Jurkat, Clone E6-1 (cell line): Measurements from ENCODE around the gene BUB1B.
A peak's percentile ranks its signal among the peaks of the same experiment; 100 is the strongest.

Experiments used
- DNase-seq: peaks from one replicate; pipeline ENCODE4 v3.0.0-alpha.2; 2011; ENCODE audit warnings: low read depth, low spot score
- H3K4me3 ChIP-seq: 2 replicates; pipeline ENCODE4 v1.5.1; 2011; ENCODE audit warnings: mild to moderate bottlenecking, low read length, control low read depth, moderate library complexity

BUB1B gene

DNA sequence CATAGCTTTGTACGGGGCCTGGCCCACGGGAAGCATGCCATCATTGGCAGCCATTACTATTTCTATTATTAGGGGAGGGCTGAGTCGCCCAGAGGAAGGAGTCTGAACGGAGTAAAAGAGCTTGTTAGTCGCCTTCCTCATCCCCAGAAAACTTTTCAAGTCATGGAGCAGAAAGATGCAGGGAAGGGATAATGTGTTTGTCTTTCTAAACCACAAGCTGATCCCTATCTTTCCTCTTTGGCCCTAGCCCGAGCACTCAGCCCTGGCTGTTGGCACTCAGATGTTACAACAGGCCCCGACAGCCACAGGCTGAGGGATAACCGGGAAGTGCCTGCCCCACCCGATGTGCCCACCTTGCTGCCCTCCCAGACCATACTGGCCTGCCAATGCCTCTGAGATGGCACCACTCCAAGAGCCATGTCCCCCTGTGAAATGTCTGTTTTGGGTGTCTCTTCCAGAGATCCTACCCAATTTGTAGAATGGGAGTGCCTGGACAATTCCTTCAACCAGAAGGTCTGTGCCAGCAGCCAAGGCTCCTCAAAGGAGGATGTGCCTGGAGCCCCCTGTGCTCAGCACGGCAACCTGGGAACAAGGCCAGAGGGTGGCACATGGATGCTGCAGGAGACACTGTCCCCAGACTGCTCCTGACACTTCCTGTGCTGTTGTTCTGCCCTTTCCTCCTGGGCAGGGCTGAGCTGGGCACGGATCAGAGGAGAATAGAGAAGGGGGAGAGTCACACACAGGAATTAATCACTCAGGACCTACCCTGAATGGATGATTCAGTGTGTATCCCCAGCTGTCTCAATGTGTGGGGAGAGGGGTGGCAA lies 88.8 kb downstream of the BUB1B start:
- H3K4me3 ChIP-seq = no peak overlapping the region
- no peak for DNase-seq

DNA sequence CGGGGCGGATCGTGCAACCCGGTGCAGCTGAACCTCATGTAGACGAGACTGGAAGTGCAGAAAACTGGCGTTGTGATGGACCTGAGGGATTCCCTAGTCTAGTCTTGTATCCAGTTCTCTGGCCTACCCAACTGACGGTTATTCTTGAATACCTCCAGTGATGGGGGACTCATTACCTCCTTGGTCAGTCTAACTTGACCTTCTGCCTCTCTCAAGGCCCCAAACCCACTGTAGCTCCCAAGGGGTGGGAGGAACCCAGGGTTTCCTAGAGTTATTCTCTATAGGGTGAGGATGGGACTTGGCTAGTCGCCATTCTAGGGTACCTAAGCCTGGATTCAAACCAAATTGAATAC lies 89.4 kb downstream of the BUB1B start:
- DNase-seq = no peak
- no peak overlapping the region for H3K4me3 ChIP-seq

- no peak overlapping the region for H3K4me3 ChIP-seq
- DNase-seq = no peak
Measured at GRCh38 chr15:40250771-40251483, 90.1 kb downstream of the BUB1B start.

- DNase-seq = no peak
- no peak overlapping the region for H3K4me3 ChIP-seq
Measured at GRCh38 chr15:40251486-40252140, 90.7 kb downstream of the BUB1B start.

DNA sequence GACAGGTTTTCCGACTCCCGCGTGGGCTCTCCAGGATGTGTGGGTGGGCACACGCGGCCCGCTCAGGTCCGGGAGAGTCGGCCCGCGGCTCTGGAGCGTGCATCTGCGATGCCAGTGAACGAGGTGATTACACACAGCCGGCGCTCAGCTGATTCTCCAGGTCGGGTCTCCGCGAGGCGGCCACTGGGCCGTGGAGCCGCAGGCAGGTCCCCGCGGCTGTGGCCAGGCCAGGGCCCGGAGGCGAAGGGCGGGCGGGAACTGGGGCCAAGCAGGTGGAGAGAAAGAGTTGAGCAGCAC lies 91.2 kb downstream of the BUB1B start:
- no peak overlapping the region for H3K4me3 ChIP-seq
- DNase-seq = no peak

GRCh38 chr15:40252438-40253166 lies 91.7 kb downstream of the BUB1B start:
- H3K4me3 ChIP-seq = peak overlapping the region; percentile 32

GRCh38 chr15:40253167-40253790 lies 92.4 kb downstream of the BUB1B start:
- peak overlapping the region; percentile 32 for H3K4me3 ChIP-seq
- no peak for DNase-seq

More at GRCh38 chr15:40252438-40253166, 91.7 kb downstream of the BUB1B start:
- no peak for DNase-seq

GRCh38 chr15:40254452-40254851 lies 93.6 kb downstream of the BUB1B start:
- DNase-seq = no peak
- no peak overlapping the region for H3K4me3 ChIP-seq

DNA sequence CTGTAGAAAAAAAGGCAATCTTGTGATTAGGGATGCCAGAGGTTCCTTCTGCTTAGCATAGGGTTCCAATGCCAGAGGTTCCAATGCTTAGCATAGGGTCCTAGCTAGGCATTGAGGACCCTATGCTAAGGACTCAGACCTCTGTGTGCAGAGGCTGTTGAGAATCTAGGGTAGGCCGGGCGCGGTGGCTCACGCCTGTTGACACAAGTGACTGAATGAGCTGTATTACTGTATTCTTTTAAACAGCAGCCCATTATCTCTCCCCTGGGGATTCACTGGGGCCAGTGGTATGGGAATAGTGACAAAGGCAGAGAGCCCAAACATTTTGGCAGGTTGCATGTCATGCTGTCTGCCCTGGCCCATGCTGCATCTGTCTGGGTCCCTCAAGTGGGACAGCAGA lies 94.2 kb downstream of the BUB1B start:
- no peak for DNase-seq
- H3K4me3 ChIP-seq = no peak overlapping the region

DNA sequence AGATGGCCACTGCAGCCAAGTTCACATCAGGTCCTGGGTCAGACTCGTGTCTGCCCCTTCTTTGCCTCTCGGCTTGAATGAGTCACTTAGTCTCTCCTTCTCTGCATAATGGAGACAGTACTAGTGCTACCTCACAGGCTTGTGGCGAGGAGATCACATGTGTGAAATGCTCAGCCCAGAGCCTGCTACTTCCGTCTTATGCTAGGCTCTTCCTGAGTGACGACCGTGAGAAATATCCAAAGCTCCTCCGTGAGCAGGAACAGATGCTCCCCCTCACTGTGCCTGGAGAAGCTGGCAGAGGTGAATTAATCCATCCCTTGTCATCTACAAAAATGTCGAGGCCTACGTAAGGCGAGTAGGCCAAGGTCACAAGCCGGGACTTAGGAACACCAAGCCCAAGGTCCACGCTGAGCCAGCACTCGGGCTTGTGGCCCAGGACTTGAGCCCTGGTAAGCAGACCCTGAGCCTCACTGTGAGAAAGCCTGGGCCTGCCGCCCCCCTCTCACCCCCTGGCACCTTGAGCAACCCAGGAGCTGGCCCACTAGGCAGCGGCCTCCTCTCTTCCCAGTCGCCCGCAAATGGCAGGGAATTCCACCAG lies 95.9 kb downstream of the BUB1B start:
- no peak for DNase-seq
- no peak overlapping the region for H3K4me3 ChIP-seq

DNA sequence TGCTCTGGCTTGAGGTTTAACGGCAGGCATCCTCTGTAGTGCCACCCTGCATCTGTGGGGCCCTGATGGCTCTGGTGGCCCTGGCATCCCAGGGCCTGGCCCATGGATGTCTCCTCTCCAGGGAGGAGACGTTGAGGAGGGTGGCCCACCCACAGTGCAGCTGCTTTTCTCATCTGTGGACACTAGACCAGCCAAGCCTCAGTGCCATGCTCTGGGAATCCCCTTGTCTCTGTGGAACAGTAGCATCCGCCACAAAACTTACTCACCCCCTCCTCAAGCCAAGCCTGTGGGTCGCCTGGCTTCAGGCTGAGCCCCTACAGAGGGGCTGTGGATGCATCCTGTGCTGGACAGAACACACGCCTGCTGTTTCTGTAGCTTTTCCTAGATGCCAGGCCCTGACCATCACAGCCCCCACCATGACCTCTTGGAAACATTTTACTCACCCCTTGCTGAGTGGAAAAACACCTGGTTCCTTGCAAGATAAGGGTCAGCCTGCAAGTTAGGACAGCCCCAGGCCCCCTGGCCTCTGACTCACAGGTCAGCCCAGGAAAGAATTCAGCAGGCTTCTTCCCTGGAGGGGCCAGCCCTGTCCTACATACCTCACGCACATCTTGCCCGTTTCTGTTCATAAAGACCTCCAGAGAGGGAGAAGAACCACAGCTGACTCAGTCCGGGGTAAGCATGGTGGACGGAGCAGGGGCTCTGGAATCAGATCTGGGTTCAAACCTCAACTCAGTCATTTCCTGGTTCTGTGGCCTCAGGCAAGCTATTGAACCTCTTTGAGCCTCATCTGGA lies 97.0 kb downstream of the BUB1B start:
- DNase-seq = no peak
- H3K4me3 ChIP-seq = no peak overlapping the region

- no peak overlapping the region for H3K4me3 ChIP-seq
- no peak for DNase-seq
Measured at GRCh38 chr15:40258544-40258943, 97.7 kb downstream of the BUB1B start.

DNA sequence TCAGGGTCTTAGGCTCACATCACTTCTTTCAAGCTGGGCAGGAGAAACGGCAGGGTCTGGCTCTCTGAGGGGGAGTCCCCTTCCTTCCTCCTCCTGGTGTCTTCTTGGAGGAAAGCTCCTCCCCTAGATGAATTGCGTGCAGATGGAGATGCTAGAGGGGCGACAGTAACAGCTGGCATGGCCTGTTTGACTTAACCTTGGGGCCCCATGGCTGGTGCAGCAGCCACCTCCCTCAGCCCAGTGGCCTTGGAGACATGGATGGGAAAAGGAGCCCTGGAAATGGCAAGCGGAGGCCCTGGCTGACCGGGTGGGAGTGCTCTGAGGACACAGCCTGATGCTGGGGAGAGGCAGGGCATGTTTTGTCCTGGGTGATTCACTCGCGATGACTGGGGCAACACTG lies 98.2 kb downstream of the BUB1B start:
- H3K4me3 ChIP-seq = no peak overlapping the region
- DNase-seq = no peak

DNA sequence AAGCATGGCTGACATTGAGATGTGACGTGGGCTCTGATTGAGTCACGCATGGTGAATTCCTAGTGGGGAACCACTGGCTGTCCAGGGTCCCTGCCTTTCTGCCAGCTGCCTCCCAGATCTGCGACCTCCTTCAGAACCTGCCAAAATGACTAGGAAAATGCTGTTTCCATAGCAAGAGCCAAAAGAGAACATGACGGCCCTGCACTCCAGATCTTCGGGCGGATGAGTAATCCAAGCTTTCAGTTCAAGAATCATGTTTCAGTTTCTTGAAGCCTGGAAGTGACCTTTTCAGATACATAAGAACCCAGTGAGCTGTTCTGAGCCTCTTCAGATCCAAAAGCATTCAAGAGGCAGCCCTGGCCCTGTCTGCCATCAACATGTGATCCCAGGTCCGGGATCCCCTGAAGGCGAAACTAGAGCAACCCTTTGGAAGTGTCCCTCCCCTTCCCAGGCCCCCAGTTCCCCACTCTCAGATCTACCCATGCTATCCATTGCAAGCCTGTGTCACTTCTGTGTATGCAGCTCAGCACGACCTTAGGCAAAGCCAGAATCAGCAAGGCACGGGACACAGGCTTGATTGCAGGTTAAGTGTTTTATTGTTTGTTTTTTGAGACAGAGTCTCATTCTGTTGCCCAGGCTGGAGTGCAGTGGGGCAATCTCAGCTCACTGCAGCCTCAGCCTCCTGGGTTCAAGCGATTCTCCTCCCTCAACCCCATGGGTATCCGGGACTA lies 102.3 kb downstream of the BUB1B start:
- no peak overlapping the region for H3K4me3 ChIP-seq
- DNase-seq = no peak

- no peak overlapping the region for H3K4me3 ChIP-seq
- no peak for DNase-seq
Measured at GRCh38 chr15:40264321-40265153, 103.7 kb downstream of the BUB1B start.

GRCh38 chr15:40265355-40265754 lies 104.5 kb downstream of the BUB1B start:
- DNase-seq = no peak
- no peak overlapping the region for H3K4me3 ChIP-seq

DNA sequence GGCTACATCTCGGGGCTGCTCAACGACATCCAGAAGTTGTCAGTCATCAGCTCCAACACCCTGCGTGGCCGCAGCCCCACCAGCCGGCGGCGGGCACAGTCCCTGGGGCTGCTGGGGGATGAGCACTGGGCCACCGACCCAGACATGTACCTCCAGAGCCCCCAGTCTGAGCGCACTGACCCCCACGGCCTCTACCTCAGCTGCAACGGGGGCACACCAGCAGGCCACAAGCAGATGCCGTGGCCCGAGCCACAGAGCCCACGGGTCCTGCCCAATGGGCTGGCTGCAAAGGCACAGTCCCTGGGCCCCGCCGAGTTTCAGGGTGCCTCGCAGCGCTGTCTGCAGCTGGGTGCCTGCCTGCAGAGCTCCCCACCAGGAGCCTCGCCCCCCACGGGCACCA lies 105.0 kb downstream of the BUB1B start:
- no peak for DNase-seq
- H3K4me3 ChIP-seq = no peak overlapping the region
